Left ventricle myocardium inferior (tissue), 1 donor: ENCODE results near the gene LGALS4. TPM values are rescaled to one million over a fixed set of nuclear protein-coding genes. Genes with fewer than 3 reads are reported as not detected.

Experiments
- DNase-seq: peaks from one replicate; pipeline ENCODE4 v3.0.0-alpha.2; 2020
- H3K27ac ChIP-seq: fragments of 200-600 bp; replicated peaks from 2 replicates; pipeline ENCODE4 v1.8.0; 2021
- H3K27me3 ChIP-seq: fragments of 200-600 bp; 2 replicates; pipeline ENCODE4 v1.8.0; 2021; ENCODE audit warnings: low read depth
- H3K36me3 ChIP-seq: fragments of 200-600 bp; 2 replicates; pipeline ENCODE4 v1.8.0; 2021
- H3K4me1 ChIP-seq: fragments of 200-600 bp; 2 replicates; pipeline ENCODE4 v1.8.0; 2021
- H3K4me3 ChIP-seq: fragments of 200-600 bp; 2 replicates; pipeline ENCODE4 v1.8.0; 2021; ENCODE audit warnings: mild to moderate bottlenecking, moderate library complexity
- H3K9me3 ChIP-seq: fragments of 200-600 bp; replicated peaks from 2 replicates; pipeline ENCODE4 v1.8.0; 2021
- intact Hi-C: fragments of 100-400 bp; cut with micrococcal nuclease; formaldehyde crosslinking; loops from one replicate; pipeline ENCODE4 v1.11.0; 2022
- total RNA-seq: library from RNA; stranded (reverse); fragmentation: NEBNext Ultra II Directional; extraction: Animal tissue kit (Norgen Biotek cat#: 25700); gene quantifications from one replicate; pipeline ENCODE4 v1.2.1, GENCODE V29; 2021
- TF ChIP-seq, protein P1 (sequence below): fragments of 200-600 bp; IDR thresholded peaks from 2 replicates; pipeline ENCODE4 v1.8.0; 2021; ENCODE audit warnings: antibody characterized with exemption, mild to moderate bottlenecking, borderline replicate concordance
- donor health status: DM: no; HTN: yes; CAD: no; lungs with severe emphysema.

The LGALS4 gene
- total RNA-seq, 1 donor from 2014 or later: 0.82 TPM

- TF ChIP-seq, protein P1, sequence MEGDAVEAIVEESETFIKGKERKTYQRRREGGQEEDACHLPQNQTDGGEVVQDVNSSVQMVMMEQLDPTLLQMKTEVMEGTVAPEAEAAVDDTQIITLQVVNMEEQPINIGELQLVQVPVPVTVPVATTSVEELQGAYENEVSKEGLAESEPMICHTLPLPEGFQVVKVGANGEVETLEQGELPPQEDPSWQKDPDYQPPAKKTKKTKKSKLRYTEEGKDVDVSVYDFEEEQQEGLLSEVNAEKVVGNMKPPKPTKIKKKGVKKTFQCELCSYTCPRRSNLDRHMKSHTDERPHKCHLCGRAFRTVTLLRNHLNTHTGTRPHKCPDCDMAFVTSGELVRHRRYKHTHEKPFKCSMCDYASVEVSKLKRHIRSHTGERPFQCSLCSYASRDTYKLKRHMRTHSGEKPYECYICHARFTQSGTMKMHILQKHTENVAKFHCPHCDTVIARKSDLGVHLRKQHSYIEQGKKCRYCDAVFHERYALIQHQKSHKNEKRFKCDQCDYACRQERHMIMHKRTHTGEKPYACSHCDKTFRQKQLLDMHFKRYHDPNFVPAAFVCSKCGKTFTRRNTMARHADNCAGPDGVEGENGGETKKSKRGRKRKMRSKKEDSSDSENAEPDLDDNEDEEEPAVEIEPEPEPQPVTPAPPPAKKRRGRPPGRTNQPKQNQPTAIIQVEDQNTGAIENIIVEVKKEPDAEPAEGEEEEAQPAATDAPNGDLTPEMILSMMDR: no peak
- peaks cover 7% of the 10 kb centered on the region for H3K36me3 ChIP-seq
- DNase-seq: no peak
Observed at GRCh38 chr19:38806371-38806770, 6.4 kb downstream of the LGALS4 start.

GRCh38 chr19:38805180-38805579 is 7.6 kb downstream of the LGALS4 start:
- intact Hi-C loops: no loop called here
- H3K9me3 ChIP-seq: no peaks in the 10 kb centered on the region
- peak overlapping the region; percentile 23 for H3K27ac ChIP-seq
- no peak for DNase-seq
- TF ChIP-seq, protein P1: no peak
- H3K27me3 ChIP-seq: no peaks in the 10 kb centered on the region
- no peak overlapping the region for H3K4me3 ChIP-seq
- peaks cover 11% of the 10 kb centered on the region for H3K36me3 ChIP-seq
- peaks cover 10% of the 10 kb centered on the region for H3K4me1 ChIP-seq

More at GRCh38 chr19:38806371-38806770, 6.4 kb downstream of the LGALS4 start:
- no peaks in the 10 kb centered on the region for H3K27me3 ChIP-seq
- H3K27ac ChIP-seq: no peak overlapping the region
- intact Hi-C loops: no loop called here
- H3K9me3 ChIP-seq: no peaks in the 10 kb centered on the region
- H3K4me3 ChIP-seq: no peak overlapping the region
- H3K4me1 ChIP-seq: peaks cover 10% of the 10 kb centered on the region

GRCh38 chr19:38803543-38803942 is 9.2 kb downstream of the LGALS4 start:
- H3K9me3 ChIP-seq: no peaks in the 10 kb centered on the region
- TF ChIP-seq, protein P1: no peak
- no peaks in the 10 kb centered on the region for H3K27me3 ChIP-seq
- H3K4me1 ChIP-seq: peaks cover 10% of the 10 kb centered on the region
- H3K4me3 ChIP-seq: no peak overlapping the region
- H3K36me3 ChIP-seq: peaks cover 11% of the 10 kb centered on the region
- intact Hi-C loops: no loop called here
- H3K27ac ChIP-seq: no peak overlapping the region
- DNase-seq: no peak

- no peaks in the 10 kb centered on the region for H3K27me3 ChIP-seq
- H3K4me1 ChIP-seq: peaks cover 10% of the 10 kb centered on the region
- H3K27ac ChIP-seq: no peak overlapping the region
- no peaks in the 10 kb centered on the region for H3K9me3 ChIP-seq
- DNase-seq: no peak
- TF ChIP-seq, protein P1: no peak
- intact Hi-C loops: no loop called here
- H3K36me3 ChIP-seq: peaks cover 11% of the 10 kb centered on the region
- H3K4me3 ChIP-seq: no peak overlapping the region
Observed at GRCh38 chr19:38801359-38802095, 11.2 kb downstream of the LGALS4 start.

- intact Hi-C loops: no loop called here
- no peak for DNase-seq
- Histone ChIP-seq H3K9me3 (no peaks in the 10 kb centered on the region), H3K4me3 (no peak overlapping the region), H3K36me3 (peaks cover 11% of the 10 kb centered on the region), H3K4me1 (peaks cover 10% of the 10 kb centered on the region), H3K27ac (no peak overlapping the region), H3K27me3 (no peaks in the 10 kb centered on the region)
- TF ChIP-seq, protein P1: no peak
Observed at GRCh38 chr19:38800577-38801347, 12.0 kb downstream of the LGALS4 start.
